OCI-LY7 (cell line): Measurements from ENCODE around the gene OR2B6. TPM values are rescaled to one million over a fixed set of nuclear protein-coding genes. Genes with fewer than 3 reads are reported as not detected.
A peak's percentile ranks its signal among the peaks of the same experiment; 100 is the strongest.

Experiments
- Bru-seq: library from RNA; stranded (reverse); fragments of 400-500 nt; gene quantifications from one replicate; lab custom pipeline; 2021; lab: Mats Ljungman, UMichigan
- BruChase-seq, 2 experiments: library from RNA; stranded (reverse); fragments of 400-500 nt; gene quantifications; one replicate each; lab custom pipeline; 2021; lab: Mats Ljungman, UMichigan
- BruUV-seq: library from RNA; stranded (reverse); fragments of 400-500 nt; replicated peaks from 2 replicates; lab custom pipeline; 2021; lab: Mats Ljungman, UMichigan
- CTCF ChIA-PET: fragments of 300-600 bp; sonication (Branson Sonifier 250); formaldehyde crosslinking; loops from one replicate; lab custom pipeline; 2022; ENCODE audit warnings: antibody characterized with exemption; ENCODE audit not compliant: unreplicated experiment; lab: Charles Lee
- POLR2A ChIA-PET: fragments of 300-600 bp; sonication (Branson Sonifier 250); formaldehyde crosslinking; loops from one replicate; lab custom pipeline; 2022; ENCODE audit warnings: antibody characterized with exemption; lab: Charles Lee
- DNase-seq: peaks from one replicate; pipeline ENCODE4 v3.0.0-alpha.2; 2015; ENCODE audit warnings: low spot score
- H2AFZ ChIP-seq: fragments of 200-600 bp; sonication (generic), shearing (Covaris generic); 2 replicates; pipeline ENCODE4 v1.6.1; 2014; ENCODE audit warnings: mild to moderate bottlenecking, antibody characterized with exemption, low read length, moderate library complexity
- H3K27ac ChIP-seq: fragments of 200-600 bp; sonication (generic); 2 replicates; pipeline ENCODE4 v1.5.1; 2014; ENCODE audit warnings: mixed run types, low read depth, mild to moderate bottlenecking, moderate library complexity, low read length, inconsistent platforms; ENCODE audit not compliant: poor library complexity, severe bottlenecking
- H3K36me3 ChIP-seq: fragments of 200-600 bp; sonication (generic); 2 replicates; pipeline ENCODE4 v1.6.1; 2014; ENCODE audit warnings: mild to moderate bottlenecking, antibody characterized with exemption, low read length, moderate library complexity, mixed read lengths; ENCODE audit not compliant: insufficient read depth
- H3K4me1 ChIP-seq: fragments of 200-600 bp; sonication (generic); 2 replicates; pipeline ENCODE4 v1.5.1; 2014; ENCODE audit warnings: mild to moderate bottlenecking, low read length; ENCODE audit not compliant: insufficient read depth, poor library complexity, severe bottlenecking
- H3K4me2 ChIP-seq: fragments of 200-600 bp; sonication (generic); 2 replicates; pipeline ENCODE4 v1.6.1; 2014; ENCODE audit warnings: mild to moderate bottlenecking, low read length
- H3K4me3 ChIP-seq: fragments of 200-600 bp; sonication (generic); 2 replicates; pipeline ENCODE4 v1.5.1; 2014; ENCODE audit warnings: mild to moderate bottlenecking, low read depth, low read length; ENCODE audit not compliant: poor library complexity, severe bottlenecking
- H3K79me2 ChIP-seq: fragments of 200-600 bp; sonication (generic); 2 replicates; pipeline ENCODE4 v1.6.1; 2016; ENCODE audit warnings: low read depth, mild to moderate bottlenecking, low read length, moderate library complexity, mixed read lengths; ENCODE audit not compliant: insufficient read depth
- H3K9me2 ChIP-seq: fragments of 200-600 bp; sonication (generic); 2 replicates; pipeline ENCODE4 v1.6.1; 2016; ENCODE audit warnings: mild to moderate bottlenecking, low read length, mixed read lengths; ENCODE audit not compliant: insufficient read depth
- H3K9me3 ChIP-seq: fragments of 200-600 bp; sonication (generic); 2 replicates; pipeline ENCODE4 v1.6.1; 2014; ENCODE audit warnings: mild to moderate bottlenecking, mixed run types, low read length, mixed read lengths
- H4K20me1 ChIP-seq: fragments of 200-600 bp; sonication (generic); 2 replicates; pipeline ENCODE4 v1.6.1; 2014; ENCODE audit warnings: mild to moderate bottlenecking, antibody characterized with exemption, low read length, moderate library complexity, mixed read lengths; ENCODE audit not compliant: insufficient read depth
- CTCF ChIP-seq: fragments of 200-600 bp; sonication (generic); conservative IDR thresholded peaks from 2 replicates; pipeline ENCODE4 v1.5.1; 2014; ENCODE audit warnings: mild to moderate bottlenecking, antibody characterized with exemption, low read length, moderate library complexity, mixed read lengths
- EZH2phosphoT487 ChIP-seq: fragments of 200-600 bp; sonication (generic); IDR thresholded peaks from 2 replicates; pipeline ENCODE4 v1.6.1; 2018; ENCODE audit warnings: low read depth, borderline replicate concordance, mild to moderate bottlenecking, mixed run types, antibody characterized with exemption, low read length, moderate library complexity, mixed read lengths
- intact Hi-C: fragments of 100-400 bp; cut with micrococcal nuclease; formaldehyde crosslinking; loops from one replicate; pipeline ENCODE4 v1.10.0; 2022; ENCODE audit not compliant: unreplicated experiment
- long read RNA-seq: library from polyadenylated mRNA; stranded (forward); transcript quantifications from one replicate; pipeline ENCODE4 v2.0.0, GENCODE V29; 2022
- total RNA-seq, 2 experiments: library from RNA; depleted of rRNA in 1 of 2; stranded (reverse); fragments of >200 nt in 1 of 2; shearing (Covaris generic) in 1 of 2; gene quantifications; 2 replicates each; pipeline ENCODE4 v1.2.3, GENCODE V29; 2014 to 2022

OR2B6 gene
- total RNA-seq (2014; rRNA removed; shearing (Covaris generic)) (0.35 and 0.75 TPM in 2 replicates), total RNA-seq (2022) (not detected in 2 replicates), Bru-seq, nascent RNA (percentile 37 among the genes with signal in this experiment), BruChase-seq, experiment 1, labeled RNA remaining after a 6-hour chase (percentile 36 among the genes with signal in this experiment), BruChase-seq, experiment 2, labeled RNA remaining after a 2-hour chase (percentile 41 among the genes with signal in this experiment)
- long read RNA-seq, result 0 reads

DNA sequence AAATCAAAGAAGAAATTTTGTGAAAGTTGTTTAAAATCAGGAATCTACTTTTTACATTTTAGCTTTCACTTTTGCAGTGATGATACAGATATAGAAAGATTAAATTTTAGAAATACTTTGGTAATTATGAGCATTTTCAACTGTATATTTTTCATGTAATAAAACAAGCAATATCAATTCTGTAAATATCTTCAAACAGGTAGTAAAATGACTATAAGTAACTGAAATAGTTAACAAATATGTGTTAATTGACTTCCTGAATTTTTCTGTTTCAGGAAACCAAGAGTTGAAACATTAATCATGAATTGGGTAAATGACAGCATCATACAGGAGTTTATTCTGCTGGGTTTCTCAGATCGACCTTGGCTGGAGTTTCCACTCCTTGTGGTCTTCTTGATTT lies at the start of gene OR2B6:
Gene OR2B6, plus strand, starts transcription at position 301 of the 400 bp plus-strand sequence. Its CDS starts 0 bp downstream, at position 301.
- no peaks in the 10 kb centered on the region for H4K20me1 ChIP-seq
- ChIA-PET CTCF (no interaction called here), POLR2A (interaction anchor here (0.8 to 2.1 kb wide), 8 partner anchors 8 to 693 kb away, joined by 3 to 9 read pairs (median 4); no protein-coding TSS in a partner anchor)
- TF ChIP-seq CTCF (no peak), EZH2phosphoT487 (no peak)
- peak within 1 kb of the TSS; percentile 5 for H3K4me3 ChIP-seq
- BruUV-seq, result no TSS peak
- intact Hi-C loops, result no loop called here
- peak within 1 kb of the TSS; percentile 53 for H3K4me2 ChIP-seq
- H3K36me3 ChIP-seq, result no peaks in the 10 kb centered on the region
- H3K9me3 ChIP-seq, result no peaks in the 10 kb centered on the region
- H3K27ac ChIP-seq, result peak within 1 kb of the TSS; percentile 55
- H3K79me2 ChIP-seq, result no peaks in the 10 kb centered on the region
- H2AFZ ChIP-seq, result peak within 1 kb of the TSS; percentile 80
- DNase-seq, result peak; percentile 5
- peaks cover 19% of the 10 kb centered on the region for H3K4me1 ChIP-seq
- no peaks in the 10 kb centered on the region for H3K9me2 ChIP-seq

DNA sequence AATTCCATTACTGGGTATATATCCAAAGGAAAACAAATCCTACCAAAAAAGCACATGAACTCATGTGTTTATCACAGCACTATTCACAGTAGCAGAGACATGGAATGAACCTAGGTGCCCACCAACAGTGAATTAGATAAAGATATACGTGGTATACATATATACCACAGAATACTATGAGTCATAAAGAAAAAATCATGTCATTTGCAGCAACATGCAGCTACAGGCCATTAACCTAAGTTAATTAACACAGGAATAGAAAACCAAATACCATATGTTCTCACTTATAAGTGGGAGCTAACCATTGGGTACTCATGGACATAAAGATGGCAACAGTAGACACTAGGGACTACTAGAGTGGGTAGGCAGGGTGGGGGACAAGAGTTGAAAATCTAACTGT lies 49.0 kb upstream of the OR2B6 start:
- POLR2A ChIA-PET, result no interaction called here
- intact Hi-C loops, result loop anchor here (10.0 kb wide), 2 partner anchors 777 to 1077 kb away; no protein-coding TSS in a partner anchor
- CTCF ChIA-PET, result no interaction called here
- Histone ChIP-seq H3K4me2 (no peak overlapping the region), H2AFZ (no peak overlapping the region), H3K4me3 (no peak overlapping the region), H3K9me2 (no peaks in the 10 kb centered on the region), H3K79me2 (no peaks in the 10 kb centered on the region), H3K4me1 (peaks cover 5% of the 10 kb centered on the region), H3K27ac (no peak overlapping the region), H3K36me3 (no peaks in the 10 kb centered on the region), H4K20me1 (no peaks in the 10 kb centered on the region), H3K9me3 (no peaks in the 10 kb centered on the region)
- TF ChIP-seq EZH2phosphoT487 (no peak), CTCF (no peak)
- no peak for DNase-seq
- BruUV-seq, result no TSS peak

DNA sequence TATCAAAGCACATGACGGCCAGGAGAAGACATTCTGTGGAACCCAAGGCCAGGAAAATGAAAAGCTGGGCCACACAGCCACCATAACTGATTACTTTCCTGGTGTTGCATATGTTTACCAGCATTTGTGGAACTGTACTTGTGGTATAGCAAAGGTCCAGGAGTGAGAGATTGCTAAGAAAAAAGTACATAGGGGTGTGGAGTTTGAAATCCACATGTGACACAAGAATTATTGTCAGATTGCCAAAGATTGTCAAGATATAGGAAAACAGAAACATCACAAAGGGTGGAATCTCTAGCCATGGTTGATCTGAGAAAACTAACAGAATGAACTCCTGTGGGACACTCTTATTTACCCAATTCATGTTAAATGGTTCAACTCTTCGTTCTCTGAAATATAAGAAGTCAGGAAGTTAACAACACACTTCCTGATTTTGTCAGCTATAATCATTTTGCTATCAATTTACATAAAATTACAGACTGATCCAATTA lies 45.0 kb upstream of the OR2B6 start, which contains the start of gene OR2B2:
Gene OR2B2, minus strand, starts transcription at position 441 of the 491 bp plus-strand sequence. Its CDS starts 77 bp downstream, at position 364.
- CTCF ChIA-PET, result no interaction called here
- POLR2A ChIA-PET, result interaction anchor here (0.7 to 1.8 kb wide), 3 partner anchors 10 to 240 kb away, joined by 5 to 14 read pairs (median 7); no protein-coding TSS in a partner anchor

More for the DNA sequence above, 45.0 kb upstream of the OR2B6 start, which contains the start of gene OR2B2:
- no peak for DNase-seq
- no peaks in the 10 kb centered on the region for H3K4me1 ChIP-seq
- BruUV-seq, result no TSS peak
- H3K9me3 ChIP-seq, result no peaks in the 10 kb centered on the region
- TF ChIP-seq CTCF (no peak), EZH2phosphoT487 (no peak)
- intact Hi-C loops, result no loop called here
- no peak within 1 kb of the TSS for H3K27ac ChIP-seq
- H3K4me2 ChIP-seq, result no peak within 1 kb of the TSS
- H3K9me2 ChIP-seq, result no peaks in the 10 kb centered on the region
- no peak within 1 kb of the TSS for H3K4me3 ChIP-seq
- no peaks in the 10 kb centered on the region for H3K36me3 ChIP-seq
- H2AFZ ChIP-seq, result no peak within 1 kb of the TSS
- H4K20me1 ChIP-seq, result no peaks in the 10 kb centered on the region
- H3K79me2 ChIP-seq, result no peaks in the 10 kb centered on the region
